MG63 (cell line): ENCODE data around the gene NALCN. TPM values are rescaled to one million over a fixed set of nuclear protein-coding genes. Genes with fewer than 3 reads are reported as not detected.
A peak's percentile ranks its signal among the peaks of the same experiment; 100 is the strongest.

Experiments
- DNase-seq: peaks from one replicate; pipeline ENCODE4 v3.0.0-alpha.2; 2020
- H3K27me3 ChIP-seq: fragments of 250-450 bp; sonication (Bioruptor Pico); 2 replicates; pipeline ENCODE4 v1.5.1; 2020; ENCODE audit warnings: mild to moderate bottlenecking, moderate library complexity
- H3K36me3 ChIP-seq: fragments of 250-450 bp; sonication (Bioruptor Pico); 2 replicates; pipeline ENCODE4 v1.5.1; 2020; ENCODE audit warnings: mild to moderate bottlenecking, moderate library complexity
- H3K4me3 ChIP-seq: fragments of 250-450 bp; sonication (Bioruptor Pico); 2 replicates; pipeline ENCODE4 v1.5.1; 2020; ENCODE audit warnings: mild to moderate bottlenecking, moderate library complexity
- H3K9me3 ChIP-seq: fragments of 250-450 bp; sonication (Bioruptor Pico); 2 replicates; pipeline ENCODE4 v1.5.1; 2020; ENCODE audit warnings: mild to moderate bottlenecking, moderate library complexity
- total RNA-seq: library from RNA; depleted of rRNA; stranded (reverse); fragments of >200 nt; shearing (Covaris generic); gene quantifications from 2 replicates; pipeline ENCODE4 v1.2.3, GENCODE V29; 2014; ENCODE audit warnings: low replicate concordance

NALCN gene
- total RNA-seq, 1 experiment from 2014 or later = 0.49 TPM

DNA sequence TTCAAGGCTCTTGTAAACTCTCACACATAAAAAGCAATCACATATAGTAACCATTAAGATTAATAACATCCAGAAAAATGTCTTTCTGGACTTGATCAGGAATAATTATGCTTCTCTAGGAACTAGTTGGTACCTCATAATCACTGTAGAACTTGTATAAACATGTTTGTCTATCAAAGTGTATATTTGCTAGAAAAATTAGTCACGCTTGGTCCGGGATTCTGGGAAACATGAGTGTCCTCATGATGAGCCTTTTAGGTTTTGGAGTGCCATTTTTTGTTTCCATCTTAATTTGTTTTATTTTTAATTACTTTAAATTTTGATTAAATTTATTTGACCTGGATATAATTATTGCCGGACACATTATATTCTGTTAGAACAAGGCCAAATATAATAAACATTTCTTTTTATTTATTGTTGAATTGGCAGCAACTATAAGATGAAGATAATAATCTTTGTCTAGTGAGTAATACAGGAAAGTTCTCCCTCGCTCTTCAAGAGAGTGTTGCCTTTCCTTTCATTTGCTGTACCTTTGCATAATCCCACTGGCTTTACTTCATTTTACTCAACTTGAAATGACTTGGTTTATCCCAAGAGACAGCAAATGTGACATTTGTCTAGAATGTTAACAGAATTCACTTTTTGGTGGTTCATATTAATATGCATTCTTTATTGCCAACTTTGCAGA is 207.0 kb downstream of the NALCN start:
- no peak overlapping the region for H3K4me3 ChIP-seq
- no peaks in the 10 kb centered on the region; the same call in 1 of the 2 replicates for H3K9me3 ChIP-seq
- H3K27me3 ChIP-seq = no peaks in the 10 kb centered on the region
- DNase-seq = no peak
- no peaks in the 10 kb centered on the region for H3K36me3 ChIP-seq

DNA sequence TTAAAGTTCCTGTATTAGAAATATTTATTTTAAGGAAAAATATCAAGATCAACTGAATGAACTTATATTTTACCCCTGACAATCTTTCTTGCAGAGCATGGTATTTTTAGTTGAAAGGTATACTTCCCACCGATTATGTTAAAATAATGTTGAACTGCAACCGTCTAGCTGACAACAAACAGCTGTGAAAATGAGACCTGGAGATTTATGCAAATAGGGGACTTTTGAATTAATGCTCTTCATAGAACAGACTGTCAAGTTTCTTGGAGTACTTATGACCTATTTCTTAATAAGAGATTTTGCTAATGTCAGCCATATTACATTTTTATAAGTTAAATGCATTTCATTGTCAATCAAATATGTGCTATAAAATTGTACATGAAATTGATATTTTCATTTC is 210.9 kb downstream of the NALCN start:
- H3K27me3 ChIP-seq = no peaks in the 10 kb centered on the region
- H3K9me3 ChIP-seq = no peaks in the 10 kb centered on the region
- DNase-seq = no peak
- no peak overlapping the region for H3K4me3 ChIP-seq
- no peaks in the 10 kb centered on the region for H3K36me3 ChIP-seq

DNA sequence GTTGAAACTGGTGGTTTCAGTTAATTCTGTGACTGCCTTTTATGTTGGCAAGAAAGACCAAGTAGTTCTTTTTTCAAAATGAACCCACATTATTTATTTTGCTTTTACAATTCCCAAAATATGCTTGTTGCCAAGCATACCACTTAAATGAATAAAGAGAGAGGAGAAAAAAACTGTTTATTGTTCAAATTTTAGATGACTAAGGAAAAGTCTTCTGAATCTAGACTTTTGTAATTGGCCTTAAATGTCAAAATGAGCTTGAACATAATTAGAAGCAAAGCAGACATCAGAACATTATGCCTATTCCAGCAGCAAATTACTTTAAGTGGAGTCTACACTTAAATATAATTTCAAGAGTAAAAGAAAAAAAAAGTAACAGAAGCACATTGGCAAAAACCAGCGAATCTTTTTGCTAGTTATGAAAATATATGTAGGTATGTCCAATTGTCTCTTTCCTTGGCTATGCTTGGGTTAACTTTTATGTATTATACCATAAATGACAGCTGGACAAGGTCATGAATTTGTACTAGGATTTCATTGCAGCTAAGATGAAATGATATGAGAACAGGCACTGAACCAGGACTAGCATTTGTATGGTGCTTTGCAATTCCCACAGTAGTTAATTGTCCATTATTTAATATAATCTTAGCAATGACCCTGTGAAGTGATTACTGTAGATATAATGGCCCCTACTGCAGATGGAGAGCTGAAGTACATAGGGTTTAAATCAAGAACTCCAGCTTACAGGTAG is 211.9 kb downstream of the NALCN start:
- Histone ChIP-seq H3K27me3 (no peaks in the 10 kb centered on the region), H3K36me3 (no peaks in the 10 kb centered on the region), H3K9me3 (no peaks in the 10 kb centered on the region), H3K4me3 (no peak overlapping the region)
- no peak for DNase-seq

DNA sequence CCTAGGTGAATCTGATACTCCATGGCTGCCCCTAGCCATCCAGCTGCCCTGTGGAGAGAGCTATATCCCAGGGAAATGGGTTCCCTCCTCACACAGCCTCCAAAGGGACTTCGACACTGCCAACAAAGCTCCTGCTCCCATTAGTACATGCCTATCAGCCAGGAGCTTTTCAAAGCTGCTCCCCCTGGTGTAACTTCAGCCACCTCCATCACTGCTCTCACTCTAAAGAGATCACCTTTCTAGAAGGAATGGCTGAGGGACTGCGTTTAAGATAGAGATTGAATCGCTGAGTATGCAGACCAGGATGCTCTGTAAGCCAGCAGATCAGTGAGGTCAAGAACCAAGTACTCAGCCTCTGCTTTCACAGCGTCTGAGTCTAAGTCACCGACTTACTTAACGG is 213.7 kb downstream of the NALCN start:
- Histone ChIP-seq H3K27me3 (no peaks in the 10 kb centered on the region), H3K36me3 (no peaks in the 10 kb centered on the region), H3K4me3 (no peak overlapping the region), H3K9me3 (no peaks in the 10 kb centered on the region)
- DNase-seq = no peak

DNA sequence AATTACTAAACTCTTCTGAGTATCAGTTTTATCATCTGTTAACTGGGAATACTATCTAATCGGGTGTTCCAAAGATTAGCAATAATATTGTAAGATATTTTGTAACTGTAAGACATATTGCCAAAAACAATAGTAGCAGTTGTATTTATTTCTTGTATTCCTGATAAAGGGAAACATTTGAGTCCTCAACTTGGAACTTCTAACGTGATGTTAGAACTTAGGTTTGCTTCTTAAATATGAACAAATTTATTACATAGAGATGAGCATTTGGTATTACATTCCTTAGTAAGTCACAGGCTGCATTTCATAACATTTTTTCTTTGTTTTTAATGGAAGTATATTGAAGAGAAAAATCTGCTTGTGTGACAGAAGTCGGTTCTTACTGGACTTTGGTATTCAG is 225.3 kb downstream of the NALCN start:
- no peaks in the 10 kb centered on the region for H3K27me3 ChIP-seq
- H3K9me3 ChIP-seq = no peaks in the 10 kb centered on the region
- H3K36me3 ChIP-seq = no peaks in the 10 kb centered on the region
- no peak for DNase-seq
- H3K4me3 ChIP-seq = no peak overlapping the region

DNA sequence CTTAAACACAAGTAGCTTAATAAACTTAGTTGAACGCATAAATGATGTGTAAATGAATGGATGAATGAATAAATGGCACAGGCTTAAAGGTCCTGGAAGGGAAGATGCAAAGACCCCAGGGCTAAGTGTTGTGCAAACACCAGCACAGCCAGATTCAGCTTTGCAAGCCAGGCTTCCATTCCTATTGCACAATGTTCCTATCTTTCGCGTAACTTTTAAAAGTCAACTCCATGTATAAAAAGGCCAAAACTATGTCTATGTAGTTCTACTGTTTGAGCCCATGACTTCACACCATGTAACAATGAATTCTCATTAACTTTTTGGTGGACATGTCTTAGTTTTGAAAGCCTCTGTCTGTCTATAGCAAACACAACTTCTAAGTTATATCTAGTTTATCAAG is 226.0 kb downstream of the NALCN start:
- no peak overlapping the region for H3K4me3 ChIP-seq
- H3K36me3 ChIP-seq = no peaks in the 10 kb centered on the region
- no peaks in the 10 kb centered on the region for H3K9me3 ChIP-seq
- no peaks in the 10 kb centered on the region for H3K27me3 ChIP-seq
- DNase-seq = no peak

DNA sequence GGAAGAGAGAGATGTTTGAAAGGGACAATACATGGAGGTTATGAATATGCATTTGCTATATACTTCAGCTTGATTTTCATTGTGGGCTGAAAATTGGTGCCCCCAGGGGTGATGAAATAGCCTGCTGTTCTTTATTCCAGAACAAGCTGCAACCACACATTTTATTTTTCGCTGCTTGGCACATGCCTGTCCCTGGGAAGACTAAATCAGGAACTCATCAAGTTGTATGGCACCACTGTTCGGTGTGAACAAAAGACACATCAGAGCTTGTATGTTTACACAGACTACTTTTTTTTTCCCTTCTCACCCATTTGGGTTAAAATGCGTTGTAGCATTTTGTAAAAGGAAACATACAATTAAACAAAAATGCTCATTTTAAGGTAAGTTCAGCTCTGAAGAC is 230.7 kb downstream of the NALCN start:
- no peaks in the 10 kb centered on the region for H3K36me3 ChIP-seq
- no peaks in the 10 kb centered on the region for H3K9me3 ChIP-seq
- H3K4me3 ChIP-seq = no peak overlapping the region
- DNase-seq = no peak
- H3K27me3 ChIP-seq = no peaks in the 10 kb centered on the region

DNA sequence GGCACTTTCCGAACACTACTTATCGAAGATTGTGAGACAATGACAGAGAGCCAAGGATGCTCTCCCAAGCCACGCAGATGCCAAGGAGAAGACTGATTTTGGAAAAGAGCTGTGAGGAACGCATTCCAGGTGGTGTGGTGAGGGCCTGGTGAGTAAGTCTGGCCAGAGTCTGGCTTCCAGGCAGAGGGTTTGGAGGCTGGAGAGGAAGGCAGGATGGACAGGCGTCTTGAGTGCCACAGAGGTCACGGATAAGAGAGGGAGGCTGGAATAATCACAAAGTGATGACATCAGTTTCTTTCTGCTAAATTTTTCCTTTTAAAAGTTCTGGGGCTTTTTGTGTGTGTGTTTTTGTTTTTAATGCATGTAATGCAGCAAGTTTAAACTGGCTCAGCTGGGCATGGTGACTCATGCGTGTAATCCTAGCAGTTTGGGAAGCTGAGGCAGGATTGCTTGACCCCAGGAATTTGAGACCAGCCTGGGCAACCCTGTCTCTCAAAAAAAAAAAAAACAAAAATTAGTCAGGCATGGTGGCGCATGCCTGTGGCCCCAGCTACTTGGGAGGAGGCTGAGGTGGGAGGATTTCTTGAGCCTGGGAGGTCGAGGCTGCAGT is 235.1 kb downstream of the NALCN start:
- DNase-seq = peak; percentile 25
- no peak overlapping the region for H3K4me3 ChIP-seq
- no peaks in the 10 kb centered on the region for H3K36me3 ChIP-seq
- H3K27me3 ChIP-seq = no peaks in the 10 kb centered on the region
- H3K9me3 ChIP-seq = no peaks in the 10 kb centered on the region

DNA sequence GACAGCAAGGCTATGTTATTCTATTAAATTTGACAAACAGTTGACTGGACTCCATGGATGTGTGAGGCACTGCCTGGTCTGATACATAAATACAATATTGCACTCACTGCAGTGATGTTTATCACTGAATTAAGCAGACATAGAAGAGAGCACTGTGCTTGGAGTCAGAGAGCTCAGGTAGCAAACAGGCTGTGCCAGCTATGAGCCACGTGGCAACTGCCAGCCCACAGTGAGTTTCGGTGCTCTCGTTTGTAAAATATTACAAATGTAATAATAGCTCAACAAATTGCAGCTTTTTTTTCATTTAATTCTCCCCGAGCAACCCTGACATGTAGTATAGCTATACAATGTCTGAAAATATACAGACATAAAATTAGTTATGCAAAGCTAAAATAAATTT is 237.3 kb downstream of the NALCN start:
- no peaks in the 10 kb centered on the region for H3K9me3 ChIP-seq
- no peak for DNase-seq
- no peaks in the 10 kb centered on the region for H3K36me3 ChIP-seq
- no peak overlapping the region for H3K4me3 ChIP-seq
- H3K27me3 ChIP-seq = no peaks in the 10 kb centered on the region

DNA sequence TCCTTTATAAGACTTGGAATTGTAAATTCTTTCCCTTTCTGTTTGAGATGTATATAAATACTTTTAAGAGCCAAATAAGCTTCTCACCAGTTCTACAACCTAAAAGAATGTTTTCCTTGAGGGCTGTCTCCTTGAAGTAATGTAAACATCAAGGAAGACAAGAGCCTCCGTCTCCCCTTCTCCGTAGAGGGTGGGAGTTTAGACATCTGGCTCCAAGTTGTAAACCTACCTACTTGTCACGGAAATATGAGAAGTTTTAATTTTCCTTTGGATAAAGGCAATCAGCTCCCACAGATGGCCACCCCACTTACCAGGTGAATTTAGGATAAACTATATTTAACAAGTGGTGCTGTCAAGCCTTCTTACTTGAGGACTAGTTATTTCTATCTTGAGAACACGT is 237.9 kb downstream of the NALCN start:
- DNase-seq = no peak
- no peak overlapping the region for H3K4me3 ChIP-seq
- no peaks in the 10 kb centered on the region for H3K9me3 ChIP-seq
- H3K27me3 ChIP-seq = no peaks in the 10 kb centered on the region
- H3K36me3 ChIP-seq = no peaks in the 10 kb centered on the region

DNA sequence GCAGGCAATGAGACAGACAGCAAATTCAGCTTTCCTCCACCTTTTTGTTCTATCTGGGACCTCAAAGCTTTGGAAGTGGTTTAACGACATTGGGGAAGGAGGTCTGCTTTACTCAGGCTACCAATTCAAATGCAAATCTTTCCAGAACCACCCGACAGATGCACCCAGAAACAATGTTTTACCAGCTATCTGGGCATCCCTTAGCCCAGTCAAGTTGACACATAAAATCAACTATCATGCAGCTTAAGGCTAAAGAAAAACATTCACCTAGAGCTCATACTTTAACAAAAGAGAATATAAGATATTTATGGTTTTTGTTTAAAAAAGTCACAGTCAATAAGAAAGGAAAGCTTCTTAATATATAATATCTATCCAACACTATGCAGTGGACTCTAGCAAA is 246.0 kb downstream of the NALCN start:
- Histone ChIP-seq H3K4me3 (no peak overlapping the region), H3K27me3 (no peaks in the 10 kb centered on the region), H3K9me3 (no peaks in the 10 kb centered on the region), H3K36me3 (no peaks in the 10 kb centered on the region)
- DNase-seq = no peak

DNA sequence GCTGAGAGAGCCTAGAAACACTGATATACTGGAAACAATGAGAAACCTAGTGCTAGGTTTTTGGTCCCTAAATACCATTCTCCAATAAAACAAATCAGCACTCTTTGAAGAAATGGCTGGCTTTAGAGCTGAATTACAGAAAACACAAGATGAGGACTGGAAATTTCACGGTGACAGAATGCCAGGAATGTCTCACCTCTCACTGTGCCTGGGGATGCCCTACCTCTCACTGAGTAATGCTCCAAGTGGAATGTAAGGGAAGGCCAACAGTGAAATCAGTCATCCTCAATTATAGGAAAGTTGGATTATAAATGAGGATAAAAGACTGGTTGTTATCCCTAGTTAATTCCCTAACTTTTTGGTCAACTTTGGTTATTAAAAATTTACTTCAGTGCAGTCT is 259.0 kb downstream of the NALCN start:
- H3K4me3 ChIP-seq = no peak overlapping the region
- H3K9me3 ChIP-seq = no peaks in the 10 kb centered on the region
- no peaks in the 10 kb centered on the region for H3K27me3 ChIP-seq
- DNase-seq = no peak
- H3K36me3 ChIP-seq = no peaks in the 10 kb centered on the region

DNA sequence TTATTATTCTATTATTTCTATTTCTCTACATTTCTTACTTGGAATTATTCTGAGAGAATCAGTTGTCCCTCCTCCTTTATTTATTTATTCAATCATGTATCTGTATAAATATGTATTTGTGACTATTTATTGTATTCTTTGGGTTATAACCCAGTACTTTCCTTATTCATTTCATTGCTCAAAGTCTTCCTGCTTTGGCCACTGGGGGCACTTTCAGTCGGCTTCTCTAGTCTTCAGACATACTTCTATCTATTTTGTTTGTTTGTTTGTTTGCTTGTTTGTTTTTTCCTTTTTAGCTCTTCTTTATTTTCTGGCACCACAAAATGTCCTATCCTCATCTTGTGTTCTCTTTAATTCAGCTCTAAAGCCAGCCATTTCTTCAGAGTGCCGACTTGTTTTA is 260.4 kb downstream of the NALCN start:
- no peaks in the 10 kb centered on the region for H3K9me3 ChIP-seq
- no peak overlapping the region for H3K4me3 ChIP-seq
- DNase-seq = no peak
- no peaks in the 10 kb centered on the region for H3K27me3 ChIP-seq
- H3K36me3 ChIP-seq = no peaks in the 10 kb centered on the region

DNA sequence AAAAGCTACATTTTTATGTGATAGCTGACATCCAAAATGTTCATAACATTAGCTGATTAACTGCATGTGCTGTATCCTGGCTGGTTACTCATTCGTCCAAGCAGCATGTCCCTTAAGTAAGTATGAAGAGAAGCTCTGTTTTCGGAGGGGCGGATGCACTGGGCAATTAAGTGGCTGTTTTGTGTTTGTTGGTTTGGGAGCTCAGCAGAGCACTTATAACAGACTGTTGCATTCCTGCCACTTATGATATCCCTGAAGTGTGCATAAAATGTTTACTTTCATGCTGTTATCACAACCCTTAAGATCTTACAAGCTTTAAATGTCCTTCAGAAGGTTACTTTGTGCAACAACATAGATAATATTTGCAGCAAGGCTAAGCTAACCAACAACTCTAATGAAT is 264.1 kb downstream of the NALCN start:
- DNase-seq = no peak
- no peaks in the 10 kb centered on the region for H3K27me3 ChIP-seq
- no peak overlapping the region for H3K4me3 ChIP-seq
- H3K36me3 ChIP-seq = no peaks in the 10 kb centered on the region
- H3K9me3 ChIP-seq = no peaks in the 10 kb centered on the region

DNA sequence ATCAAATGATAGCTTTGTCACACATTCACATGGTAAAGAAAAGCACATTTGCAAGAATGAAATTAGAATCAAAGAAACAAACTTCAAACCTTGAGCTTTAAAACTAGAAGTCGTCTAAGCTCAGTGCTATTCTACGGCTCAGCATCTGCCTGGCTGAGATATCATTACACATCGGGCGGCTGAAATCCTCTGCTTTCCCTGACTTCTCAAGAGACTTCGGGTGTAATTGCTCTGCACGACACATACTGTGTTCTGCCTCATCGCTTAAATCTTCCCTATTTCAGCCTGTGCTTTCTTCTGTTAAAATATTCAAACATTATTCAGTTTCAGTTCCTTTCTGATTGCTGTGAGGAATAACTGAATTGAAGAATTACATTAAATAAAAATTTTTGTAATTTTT is 265.3 kb downstream of the NALCN start:
- Histone ChIP-seq H3K36me3 (no peaks in the 10 kb centered on the region), H3K27me3 (no peaks in the 10 kb centered on the region), H3K4me3 (no peak overlapping the region), H3K9me3 (no peaks in the 10 kb centered on the region)
- peak; percentile 8 for DNase-seq

DNA sequence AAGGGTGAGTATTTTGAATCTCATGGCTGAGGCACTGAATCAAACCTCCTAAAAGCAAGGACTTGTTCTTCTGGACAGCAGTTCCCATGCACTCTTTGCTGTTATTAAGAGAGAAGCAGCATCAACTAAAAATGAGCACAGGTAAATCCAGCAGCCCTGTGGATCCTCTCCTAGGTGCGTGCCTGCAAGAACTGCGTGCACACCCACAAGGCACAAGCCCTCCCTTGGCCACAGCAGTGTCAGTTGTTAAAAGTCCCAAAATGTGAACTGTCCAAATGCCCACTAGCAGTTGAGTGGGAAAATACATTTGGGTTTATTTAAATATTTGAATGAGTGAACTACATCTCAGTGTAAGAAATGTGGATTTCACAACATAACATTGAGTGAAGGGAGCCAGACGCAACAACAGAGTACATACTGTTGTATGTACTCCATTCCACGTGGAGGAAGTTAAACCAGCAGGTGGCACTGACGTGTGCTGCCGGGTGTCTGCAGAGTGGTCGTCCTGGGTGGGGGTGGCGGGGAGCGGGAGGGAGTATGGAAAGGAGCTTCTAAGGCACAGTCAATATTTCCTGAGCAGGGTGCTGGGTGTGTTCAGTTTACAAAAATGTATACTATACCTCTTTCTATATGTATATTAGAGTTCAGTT is 266.4 kb downstream of the NALCN start:
- Histone ChIP-seq H3K27me3 (no peaks in the 10 kb centered on the region), H3K4me3 (no peak overlapping the region), H3K9me3 (no peaks in the 10 kb centered on the region), H3K36me3 (no peaks in the 10 kb centered on the region)
- DNase-seq = peak; percentile 45

DNA sequence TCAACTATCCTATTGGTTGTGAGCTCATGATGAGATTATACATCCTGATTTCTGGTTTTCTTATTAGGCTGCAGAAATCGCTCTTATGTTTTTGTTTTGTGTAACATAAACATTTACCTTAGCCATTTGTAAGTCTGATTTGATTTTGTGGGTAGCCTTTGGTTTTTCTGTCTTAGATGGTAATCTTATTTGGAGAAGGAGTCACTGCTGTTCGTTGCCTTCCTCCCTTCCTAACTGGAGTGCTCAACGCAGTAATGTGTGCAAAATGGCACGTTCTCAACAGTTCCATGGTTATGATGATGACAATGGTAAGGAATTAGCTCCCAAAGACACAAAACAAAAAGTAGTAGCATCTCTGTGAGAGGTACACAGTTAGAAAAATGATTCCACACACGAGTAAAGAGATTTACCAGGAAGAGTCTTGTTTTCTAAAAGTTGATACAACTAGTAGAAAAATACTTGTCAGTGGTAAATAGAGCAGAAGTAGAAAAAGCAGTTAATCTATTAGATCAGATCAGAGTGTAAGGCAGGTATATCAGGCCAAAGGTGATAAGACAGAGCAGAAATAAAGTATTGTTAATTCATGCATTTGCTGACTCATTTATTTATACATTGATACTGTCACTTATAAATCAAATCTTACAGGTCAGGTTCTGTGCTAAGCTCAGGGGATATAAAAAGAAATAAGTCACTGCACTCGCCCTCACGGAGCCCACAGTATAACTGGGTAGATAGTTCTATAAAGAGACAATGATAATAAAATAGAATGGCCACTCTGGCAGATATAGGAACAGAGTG is 270.0 kb downstream of the NALCN start:
- no peaks in the 10 kb centered on the region for H3K27me3 ChIP-seq
- H3K9me3 ChIP-seq = no peaks in the 10 kb centered on the region
- DNase-seq = no peak
- H3K36me3 ChIP-seq = no peaks in the 10 kb centered on the region
- H3K4me3 ChIP-seq = no peak overlapping the region
